Measurements from ENCODE around the gene MIA. TPM values are rescaled to one million over a fixed set of nuclear protein-coding genes. Genes with fewer than 3 reads are reported as not detected.

Gene MIA
- total RNA-seq, 2 donors from 2014 or later, result 3.5 TPM; not detected in 1

- peak; percentile 90 for DNase-seq (ENCODE audit: low spot score)
- peaks cover 3 to 92% of the 10 kb centered on the region in 2 donors for H3K4me1 ChIP-seq
- TF ChIP-seq CTCF (IDR thresholded peaks at IDR 0.05), result peak; percentile 74 to 89
- peak overlapping the region; percentile 86 to 96 for H3K27ac ChIP-seq
- H3K27me3 ChIP-seq, result no peaks in the 10 kb centered on the region
- peak overlapping the region in 1 of 2 donors; percentile 20 for H3K4me3 ChIP-seq
- no peaks in the 10 kb centered on the region for H3K9me3 ChIP-seq
- H3K36me3 ChIP-seq, result peaks cover 37% of the 10 kb centered on the region
Observed at GRCh38 chr19:40806423-40807146, 31.3 kb downstream of the MIA start.

- Histone ChIP-seq H3K27ac (peak overlapping the region; percentile 86 to 96), H3K9me3 (no peaks in the 10 kb centered on the region), H3K36me3 (peaks cover 32% of the 10 kb centered on the region), H3K4me3 (no peak overlapping the region), H3K27me3 (no peaks in the 10 kb centered on the region), H3K4me1 (peaks cover 3 to 90% of the 10 kb centered on the region in 2 donors)
- TF ChIP-seq CTCF (IDR thresholded peaks at IDR 0.05), result peak in 1 of 2 donors; percentile 30
- no peak for DNase-seq (ENCODE audit: low spot score)
Observed at GRCh38 chr19:40807147-40808020, 32.1 kb downstream of the MIA start.

DNA sequence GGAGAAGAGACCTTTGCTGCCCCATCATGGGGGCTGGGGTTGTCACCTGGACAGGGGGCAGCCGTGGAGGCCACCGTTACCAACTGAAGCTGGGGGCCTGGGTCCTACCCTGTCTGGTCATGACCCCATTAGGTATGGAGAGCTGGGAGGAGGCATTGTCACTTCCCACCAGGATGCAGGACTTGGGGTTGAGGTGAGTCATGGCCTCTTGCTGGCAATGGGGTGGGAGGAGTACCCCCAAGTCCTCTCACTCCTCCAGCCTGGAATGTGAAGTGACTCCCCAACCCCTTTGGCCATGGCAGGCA lies 32.7 kb downstream of the MIA start:
- Histone ChIP-seq H3K4me3 (no peak overlapping the region), H3K4me1 (peaks cover 3 to 89% of the 10 kb centered on the region in 2 donors), H3K36me3 (peaks cover 32% of the 10 kb centered on the region), H3K9me3 (no peaks in the 10 kb centered on the region), H3K27me3 (no peaks in the 10 kb centered on the region), H3K27ac (peak overlapping the region; percentile 86 to 96)
- DNase-seq (ENCODE audit: low spot score), result no peak
- no peak for TF ChIP-seq CTCF (IDR thresholded peaks at IDR 0.05)

DNA sequence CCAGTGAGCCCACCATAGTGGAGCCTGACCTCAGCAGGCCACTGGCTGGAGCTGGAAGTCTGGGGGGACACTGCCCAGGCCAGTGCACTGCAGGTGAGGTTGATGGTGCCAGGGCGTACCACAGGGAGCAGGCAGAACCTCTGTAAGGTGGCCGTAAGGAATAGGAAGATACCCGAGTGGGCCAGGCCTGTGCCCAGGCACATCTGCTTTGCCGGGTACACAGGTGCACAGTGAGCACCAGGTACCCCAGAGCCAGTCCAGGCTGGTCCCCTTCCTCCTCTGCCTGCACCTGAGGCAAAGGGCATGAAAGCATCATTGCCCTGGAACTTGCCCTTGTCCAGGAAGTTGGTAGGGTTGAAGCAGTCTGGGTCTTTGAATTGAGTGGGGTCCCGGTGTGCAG lies 33.2 kb downstream of the MIA start:
- no peak for TF ChIP-seq CTCF (IDR thresholded peaks at IDR 0.05)
- Histone ChIP-seq H3K36me3 (peaks cover 32% of the 10 kb centered on the region), H3K27ac (no peak overlapping the region)

GRCh38 chr19:40809358-40810086 lies 34.2 kb downstream of the MIA start:
- Histone ChIP-seq H3K4me3 (no peak overlapping the region), H3K36me3 (peaks cover 32% of the 10 kb centered on the region), H3K9me3 (no peaks in the 10 kb centered on the region), H3K4me1 (peaks cover 0 to 77% of the 10 kb centered on the region in 2 donors), H3K27me3 (no peaks in the 10 kb centered on the region), H3K27ac (peak overlapping the region; percentile 62 to 74)
- DNase-seq (ENCODE audit: low spot score), result no peak
- no peak for TF ChIP-seq CTCF (IDR thresholded peaks at IDR 0.05)

More for the DNA sequence above, 33.2 kb downstream of the MIA start:
- Histone ChIP-seq H3K9me3 (no peaks in the 10 kb centered on the region), H3K4me1 (peaks cover 3 to 87% of the 10 kb centered on the region in 2 donors), H3K27me3 (no peaks in the 10 kb centered on the region), H3K4me3 (no peak overlapping the region)
- DNase-seq (ENCODE audit: low spot score), result no peak
